GM18517 (cell line): ENCODE data around the gene HDAC4.

Source experiments
- ATAC-seq: cut with Tn5 transposase; IDR thresholded peaks from one replicate; pipeline ENCODE4 v1.9.1; 2021; ENCODE audit warnings: mild to moderate bottlenecking, moderate library complexity; ENCODE audit not compliant: unreplicated experiment

Gene HDAC4

DNA sequence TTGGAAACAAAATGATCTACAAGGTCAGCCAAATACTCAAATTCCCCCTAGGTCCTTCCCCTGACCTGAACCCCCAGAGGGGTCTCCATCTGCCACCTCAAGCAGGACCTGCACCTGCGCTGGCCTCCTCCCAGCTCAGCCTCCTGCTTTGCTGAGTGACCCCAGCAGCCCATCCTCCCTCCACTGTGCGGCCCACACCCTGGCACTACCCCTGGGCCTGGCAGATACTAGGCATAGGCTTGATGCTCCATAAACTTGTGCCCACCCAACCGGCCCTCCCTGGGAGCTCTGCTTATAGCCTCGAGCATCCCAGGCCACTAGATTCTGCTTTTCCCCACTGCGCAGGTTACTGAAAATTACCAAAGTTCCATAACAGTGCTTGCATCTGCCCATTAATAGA is 156.2 kb downstream of the HDAC4 start:
- ATAC-seq, result no peak

GRCh38 chr2:239241431-239241960 is 159.3 kb downstream of the HDAC4 start:
- no peak for ATAC-seq

DNA sequence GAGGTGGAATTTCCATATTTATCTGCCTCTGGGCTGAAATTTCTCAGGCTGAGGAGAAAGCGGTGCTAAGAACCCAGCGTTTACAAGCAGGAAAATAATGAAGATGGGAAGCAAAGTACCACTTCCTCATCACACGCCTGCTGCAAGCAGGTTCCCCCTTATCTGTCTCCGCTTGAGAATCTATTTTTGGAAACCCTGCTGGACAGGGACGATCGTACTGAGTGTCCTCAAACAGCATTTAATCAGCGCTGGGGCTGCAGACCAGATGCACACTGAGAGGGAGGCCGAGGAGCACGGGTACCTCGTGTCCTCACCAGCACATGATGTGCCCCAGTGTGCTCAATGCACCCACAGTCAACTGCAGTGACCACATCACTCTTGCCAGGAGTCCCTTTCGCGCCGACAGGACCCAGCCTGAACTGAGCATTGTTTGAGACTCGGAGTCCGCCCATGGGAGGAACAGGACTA is 160.4 kb downstream of the HDAC4 start:
- ATAC-seq, result no peak

- ATAC-seq, result no peak
Observed at GRCh38 chr2:239239607-239240413, 161.0 kb downstream of the HDAC4 start.

GRCh38 chr2:239238839-239239606 is 161.8 kb downstream of the HDAC4 start:
- no peak for ATAC-seq

DNA sequence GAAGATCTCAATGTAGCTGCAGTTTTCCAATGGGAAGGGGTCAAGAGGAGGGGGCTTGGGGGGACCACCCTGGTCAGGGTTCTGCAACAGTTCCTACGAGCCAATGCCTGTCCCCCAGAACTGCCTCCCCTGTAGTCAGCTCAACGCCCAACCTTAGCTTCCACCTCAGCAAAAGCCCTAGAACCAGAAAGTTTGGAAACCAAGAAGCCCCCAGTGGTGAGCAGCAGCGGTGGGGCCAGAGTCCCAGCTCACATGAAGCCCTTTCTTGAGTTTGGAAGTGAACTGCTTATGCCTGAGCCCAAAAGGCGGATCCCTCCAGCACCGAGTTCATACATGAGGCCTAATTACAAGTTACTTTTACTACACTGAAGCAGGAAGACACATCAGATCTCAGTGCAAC is 162.4 kb downstream of the HDAC4 start:
- no peak for ATAC-seq

DNA sequence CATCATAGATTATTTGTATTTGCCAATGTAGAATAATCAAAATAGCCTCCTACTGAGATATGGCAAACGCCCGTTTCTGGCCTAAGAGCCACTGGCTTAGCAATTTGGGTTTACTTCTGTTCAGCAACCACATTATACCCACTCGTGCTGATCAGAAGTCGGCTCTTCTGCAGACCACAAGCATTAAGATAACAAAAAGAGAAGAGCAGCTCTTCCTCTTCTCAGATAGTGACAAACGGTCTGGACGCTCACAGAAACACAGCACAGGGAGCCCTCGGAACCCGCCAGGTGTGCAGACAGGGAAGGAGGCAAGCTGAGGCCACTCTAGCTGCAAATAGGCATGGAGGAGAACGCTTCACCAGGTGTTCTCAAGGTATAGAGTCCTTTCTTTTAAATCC is 164.0 kb downstream of the HDAC4 start:
- no peak for ATAC-seq

DNA sequence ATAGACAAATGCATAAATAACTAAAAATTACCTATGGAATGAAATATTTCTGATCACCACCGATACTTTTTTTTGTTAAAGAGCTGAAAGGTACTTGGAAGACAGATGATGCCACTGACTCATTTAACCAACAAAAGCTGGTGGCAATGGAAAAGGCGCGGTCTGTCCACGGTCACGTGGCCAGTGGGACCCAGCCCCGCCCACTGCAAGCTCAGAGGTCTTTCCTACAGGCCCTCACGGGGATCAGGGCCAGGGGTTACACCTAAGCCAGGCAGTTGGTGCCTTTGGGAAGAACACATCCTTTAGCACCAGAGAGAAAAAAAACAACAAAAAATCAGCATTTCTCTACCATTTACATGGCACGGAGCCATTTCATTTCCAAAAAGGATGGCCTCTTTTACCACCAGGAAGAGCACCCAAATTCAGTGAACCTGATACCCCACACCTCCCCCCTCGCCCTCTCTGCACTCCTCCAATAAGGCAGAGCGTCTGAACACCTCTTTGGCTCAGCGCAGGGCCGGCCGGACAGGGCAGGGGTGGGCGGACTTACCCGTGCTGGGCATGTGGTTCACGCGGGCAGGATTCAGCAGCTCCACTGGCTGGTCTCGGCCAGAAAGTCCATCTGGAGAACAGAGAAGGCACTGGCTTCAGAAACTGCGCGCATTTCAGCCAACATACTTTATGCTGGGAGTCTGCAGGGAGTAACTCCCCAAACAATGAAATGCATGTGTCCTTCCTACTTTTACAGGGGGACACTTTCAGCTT is 164.6 kb downstream of the HDAC4 start:
- no peak for ATAC-seq

- no peak for ATAC-seq
Observed at GRCh38 chr2:239235311-239235710, 165.5 kb downstream of the HDAC4 start.

DNA sequence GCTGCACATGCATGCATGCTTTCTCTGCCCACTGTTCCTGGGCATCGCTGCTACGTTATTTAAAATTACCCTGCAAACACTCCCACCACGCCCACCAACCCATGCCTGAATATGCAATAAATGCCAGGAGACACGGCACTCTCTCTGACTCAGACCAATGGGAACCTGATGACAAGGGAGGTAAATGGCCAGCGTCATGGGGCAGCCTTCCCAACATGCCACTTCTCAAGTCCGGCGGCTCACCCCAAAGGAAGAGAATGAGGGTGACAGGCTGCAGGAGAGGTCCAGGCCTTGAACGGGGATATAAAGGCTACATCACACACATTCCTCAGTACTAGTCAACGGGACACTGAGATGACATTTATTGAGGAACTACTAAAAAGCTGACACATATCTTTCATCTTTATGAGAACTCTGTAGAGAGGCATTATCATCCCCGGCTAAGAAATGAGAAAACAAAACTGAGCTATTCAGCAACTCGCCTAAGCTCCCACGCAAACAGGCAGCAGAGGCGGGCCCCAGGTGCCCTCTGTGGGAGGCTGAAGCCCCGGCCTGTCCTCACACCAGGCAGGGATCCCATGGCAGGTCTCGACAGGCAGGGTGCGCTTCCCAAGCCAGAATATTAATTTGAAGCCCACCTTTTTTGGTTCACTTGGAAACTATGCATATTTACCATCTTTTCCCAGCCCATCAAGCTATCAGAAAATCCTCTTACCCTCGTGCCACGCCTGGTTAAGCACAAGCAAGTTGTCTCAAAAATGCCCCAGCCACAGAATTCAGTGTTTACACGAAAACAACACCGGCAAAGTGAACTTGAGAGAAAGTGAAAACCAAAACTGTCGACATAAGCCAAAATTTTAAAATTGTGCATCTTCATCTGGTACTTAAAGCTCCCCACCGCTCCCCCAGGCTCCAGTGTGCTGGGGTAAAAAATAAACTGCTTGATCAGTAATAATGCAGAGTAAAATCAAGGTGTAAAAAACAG is 166.3 kb downstream of the HDAC4 start:
- ATAC-seq, result no peak

DNA sequence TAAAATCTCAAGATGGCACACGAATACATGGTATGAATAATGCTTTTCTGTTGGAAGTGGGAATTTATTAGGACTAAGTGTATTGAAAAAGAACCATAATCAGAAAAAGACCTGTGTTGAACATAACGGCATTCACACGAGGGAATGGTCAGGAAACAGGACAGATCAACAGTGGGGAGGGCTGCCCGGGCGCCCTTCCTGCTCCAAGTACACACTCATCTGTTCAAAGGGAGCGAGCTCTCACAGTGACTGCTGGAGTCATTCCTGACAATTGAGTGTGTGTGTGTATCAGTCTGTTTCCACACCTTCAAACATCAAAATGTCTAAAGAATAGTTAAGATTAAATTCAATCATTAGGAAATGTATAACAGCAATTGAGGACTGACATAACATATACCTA is 167.2 kb downstream of the HDAC4 start:
- no peak for ATAC-seq

GRCh38 chr2:239232195-239232578 is 168.6 kb downstream of the HDAC4 start:
- ATAC-seq, result no peak

GRCh38 chr2:239231231-239232194 is 169.3 kb downstream of the HDAC4 start:
- no peak for ATAC-seq

DNA sequence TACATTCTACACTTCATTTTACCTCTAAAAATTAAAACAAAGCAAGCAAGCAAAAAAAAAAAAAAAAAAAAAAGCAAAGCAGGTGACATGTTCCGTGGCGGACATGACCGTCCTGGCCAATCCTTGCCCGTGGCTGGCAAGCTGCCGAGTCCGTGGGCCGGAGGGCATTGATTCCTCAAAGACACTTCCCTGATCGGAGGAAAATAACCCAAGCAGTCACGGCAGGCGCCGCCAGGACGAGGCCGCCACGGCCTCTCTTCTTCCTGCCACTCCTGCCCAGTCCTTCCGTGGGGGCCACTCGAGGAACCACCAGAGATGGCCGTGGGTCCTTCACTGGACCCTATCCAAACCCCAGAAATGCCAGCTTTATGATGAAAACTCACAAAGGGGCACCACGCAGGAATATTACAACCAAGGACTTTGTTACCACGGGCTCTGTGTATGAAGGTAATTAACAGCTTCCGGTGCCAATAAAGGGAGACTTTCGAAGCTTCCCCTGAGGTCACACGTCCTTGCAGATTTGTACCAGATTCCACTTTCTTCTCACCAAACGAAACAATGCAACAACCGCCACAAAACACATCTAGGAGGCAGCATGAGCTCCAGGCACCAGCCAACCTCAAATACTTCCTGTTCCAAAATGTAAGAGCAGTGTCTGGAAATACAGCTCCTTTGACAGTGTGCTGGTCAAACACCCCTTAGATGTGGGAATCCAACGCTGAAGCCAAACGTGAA is 170.3 kb downstream of the HDAC4 start:
- ATAC-seq, result no peak

- no peak for ATAC-seq
Observed at GRCh38 chr2:239229545-239230279, 171.1 kb downstream of the HDAC4 start.

DNA sequence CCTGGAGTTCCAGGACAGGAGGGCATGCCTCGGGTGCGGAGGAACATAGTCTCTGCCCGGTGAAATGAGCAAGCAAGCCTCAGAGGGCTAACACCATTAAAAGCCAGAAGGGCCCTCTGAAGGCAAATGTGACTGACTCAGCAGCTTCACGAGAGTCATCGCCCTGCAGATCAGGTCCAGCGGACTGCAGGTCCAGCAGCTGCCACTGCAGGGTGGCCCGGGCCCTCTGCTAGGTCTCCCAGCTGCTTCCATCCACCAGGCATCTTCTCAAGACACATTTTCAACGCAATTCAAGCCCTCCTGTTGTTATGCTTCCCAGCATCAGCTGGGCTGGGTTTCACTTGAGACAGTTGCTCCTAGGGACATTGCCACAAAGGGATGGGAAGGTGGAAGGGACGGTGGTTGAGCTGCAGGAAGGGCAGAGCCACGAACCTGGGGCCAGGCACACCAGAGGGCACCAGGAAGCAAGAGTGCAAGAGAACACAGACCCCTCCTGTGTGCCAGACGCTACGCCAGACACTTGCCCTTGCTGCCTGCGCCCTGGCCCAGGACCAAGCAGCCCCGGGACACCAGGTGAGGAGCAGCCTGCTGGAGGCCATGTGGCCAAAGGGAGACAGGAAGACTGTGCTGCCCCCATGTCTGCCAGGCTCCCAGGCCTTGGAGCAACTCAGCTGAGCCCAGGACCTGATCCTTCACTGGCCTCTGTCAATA is 173.0 kb downstream of the HDAC4 start:
- no peak for ATAC-seq
